ENCODE measurements around the gene ZNF366.

ZNF366 gene

GRCh38 chr5:72550595-72550994, 43.4 kb upstream of the ZNF366 start:
- H3K4me3 ChIP-seq (ENCODE audit: low read depth, low read length), result no peak overlapping the region
- CTCF ChIA-PET, result interaction anchor here (1.0 to 1.6 kb wide), 2 partner anchors 14 to 185 kb away, joined by 4 read pairs; no protein-coding TSS in a partner anchor
- no peak for TF ChIP-seq CTCF (IDR thresholded peaks at IDR 0.05; ENCODE audit: insufficient read depth, low read length, missing control alignments)
- DNase-seq (ENCODE audit: low read depth, low spot score), result no peak
- POLR2A ChIA-PET, result no interaction called here

GRCh38 chr5:72543811-72544210, 36.6 kb upstream of the ZNF366 start:
- DNase-seq (ENCODE audit: low read depth, low spot score), result no peak
- ChIA-PET POLR2A (interaction anchor here (0.9 kb wide), 1 partner anchor 13 kb away, joined by 3 read pairs; no protein-coding TSS in a partner anchor), CTCF (no interaction called here)
- no peak overlapping the region for H3K4me3 ChIP-seq (ENCODE audit: low read depth, low read length)
- TF ChIP-seq CTCF (IDR thresholded peaks at IDR 0.05; ENCODE audit: insufficient read depth, low read length, missing control alignments), result no peak

- ChIA-PET CTCF (no interaction called here), POLR2A (interaction anchor here (0.9 kb wide), 1 partner anchor 13 kb away, joined by 3 read pairs; no protein-coding TSS in a partner anchor)
- no peak for TF ChIP-seq CTCF (IDR thresholded peaks at IDR 0.05; ENCODE audit: insufficient read depth, low read length, missing control alignments)
- peak; percentile 79 for DNase-seq (ENCODE audit: low read depth, low spot score)
- H3K4me3 ChIP-seq (ENCODE audit: low read depth, low read length), result no peak overlapping the region
Measured at GRCh38 chr5:72543365-72543764, 36.2 kb upstream of the ZNF366 start.

- ChIA-PET POLR2A (interaction anchor here (0.9 kb wide), 1 partner anchor 14 kb away, joined by 3 read pairs; no protein-coding TSS in a partner anchor), CTCF (interaction anchor here (2.4 kb wide), 1 partner anchor 18 kb away, joined by 8 read pairs; no protein-coding TSS in a partner anchor)
- no peak for TF ChIP-seq CTCF (IDR thresholded peaks at IDR 0.05; ENCODE audit: insufficient read depth, low read length, missing control alignments)
- no peak overlapping the region for H3K4me3 ChIP-seq (ENCODE audit: low read depth, low read length)
- DNase-seq (ENCODE audit: low read depth, low spot score), result no peak
Measured at GRCh38 chr5:72542695-72543094, 35.5 kb upstream of the ZNF366 start.

- ChIA-PET CTCF (interaction anchor here (2.4 kb wide), 1 partner anchor 17 kb away, joined by 8 read pairs; no protein-coding TSS in a partner anchor), POLR2A (no interaction called here)
- no peak for TF ChIP-seq CTCF (IDR thresholded peaks at IDR 0.05; ENCODE audit: insufficient read depth, low read length, missing control alignments)
- DNase-seq (ENCODE audit: low read depth, low spot score), result no peak
- H3K4me3 ChIP-seq (ENCODE audit: low read depth, low read length), result no peak overlapping the region
Measured at GRCh38 chr5:72541501-72542225, 34.5 kb upstream of the ZNF366 start.

- no peak for DNase-seq (ENCODE audit: low read depth, low spot score)
- H3K4me3 ChIP-seq (ENCODE audit: low read depth, low read length), result no peak overlapping the region
- no peak for TF ChIP-seq CTCF (IDR thresholded peaks at IDR 0.05; ENCODE audit: insufficient read depth, low read length, missing control alignments)
- ChIA-PET POLR2A (no interaction called here), CTCF (interaction anchor here (2.4 kb wide), 1 partner anchor 17 kb away, joined by 8 read pairs; no protein-coding TSS in a partner anchor)
Measured at GRCh38 chr5:72540759-72541438, 33.7 kb upstream of the ZNF366 start.

Measured in AG04449 (cell line).